Memory B cell (primary cell): ENCODE measurements around the gene ARHGEF38.

ENCODE experiments used
- ATAC-seq: fragments of 150-1000 bp; cut with Tn5 transposase; 2 replicates; pipeline ENCODE4 v1.10.0; 2021; ENCODE audit warnings: low read depth, mild to moderate bottlenecking, moderate library complexity
- DNase-seq, 2 donors: peaks; one replicate each; pipeline ENCODE4 v3.0.0; 2022; ENCODE audit warnings: low spot score in 2 of 2
- H3K27ac Mint-ChIP-seq: one replicate; pipeline ENCODE4 v1.8.0; 2022; ENCODE audit warnings: mild to moderate bottlenecking, moderate library complexity, mixed read lengths
- H3K27me3 Mint-ChIP-seq: one replicate; pipeline ENCODE4 v1.8.0; 2022; ENCODE audit warnings: mixed read lengths
- H3K36me3 Mint-ChIP-seq: one replicate; pipeline ENCODE4 v1.8.0; 2022; ENCODE audit warnings: mild to moderate bottlenecking, mixed read lengths
- H3K4me1 Mint-ChIP-seq: one replicate; pipeline ENCODE4 v1.8.0; 2022; ENCODE audit warnings: mixed read lengths
- H3K4me3 Mint-ChIP-seq: one replicate; pipeline ENCODE4 v1.8.0; 2022; ENCODE audit warnings: mild to moderate bottlenecking, moderate library complexity, mixed read lengths
- H3K9me3 Mint-ChIP-seq: one replicate; pipeline ENCODE4 v1.8.0; 2022; ENCODE audit warnings: mixed read lengths

Gene ARHGEF38

DNA sequence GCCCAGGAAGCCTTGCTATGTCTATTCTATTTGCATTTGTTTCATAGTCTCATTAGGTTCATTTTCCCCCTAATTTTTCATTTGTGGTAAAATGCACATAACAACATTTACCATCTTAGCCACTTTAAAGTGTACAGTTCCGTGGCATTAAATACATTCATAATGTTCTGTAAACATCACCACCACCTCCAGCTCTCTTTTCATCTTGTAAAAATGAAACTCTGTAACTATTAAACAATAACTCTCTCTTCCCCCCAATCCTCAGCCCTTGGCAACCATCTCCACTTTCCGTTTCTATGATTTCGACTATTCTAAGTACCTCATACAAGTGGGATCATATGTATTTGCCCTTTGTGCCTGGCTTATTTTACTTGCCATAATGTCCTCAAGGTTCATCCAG lies 19.9 kb downstream of the ARHGEF38 start:
- no peaks in the 10 kb centered on the region for H3K4me1 Mint-ChIP-seq
- H3K36me3 Mint-ChIP-seq = no peaks in the 10 kb centered on the region
- H3K9me3 Mint-ChIP-seq = no peaks in the 10 kb centered on the region
- H3K27ac Mint-ChIP-seq = no peak overlapping the region
- DNase-seq = no peak
- no peak overlapping the region for H3K4me3 Mint-ChIP-seq
- H3K27me3 Mint-ChIP-seq = no peaks in the 10 kb centered on the region
- ATAC-seq = no peak

DNA sequence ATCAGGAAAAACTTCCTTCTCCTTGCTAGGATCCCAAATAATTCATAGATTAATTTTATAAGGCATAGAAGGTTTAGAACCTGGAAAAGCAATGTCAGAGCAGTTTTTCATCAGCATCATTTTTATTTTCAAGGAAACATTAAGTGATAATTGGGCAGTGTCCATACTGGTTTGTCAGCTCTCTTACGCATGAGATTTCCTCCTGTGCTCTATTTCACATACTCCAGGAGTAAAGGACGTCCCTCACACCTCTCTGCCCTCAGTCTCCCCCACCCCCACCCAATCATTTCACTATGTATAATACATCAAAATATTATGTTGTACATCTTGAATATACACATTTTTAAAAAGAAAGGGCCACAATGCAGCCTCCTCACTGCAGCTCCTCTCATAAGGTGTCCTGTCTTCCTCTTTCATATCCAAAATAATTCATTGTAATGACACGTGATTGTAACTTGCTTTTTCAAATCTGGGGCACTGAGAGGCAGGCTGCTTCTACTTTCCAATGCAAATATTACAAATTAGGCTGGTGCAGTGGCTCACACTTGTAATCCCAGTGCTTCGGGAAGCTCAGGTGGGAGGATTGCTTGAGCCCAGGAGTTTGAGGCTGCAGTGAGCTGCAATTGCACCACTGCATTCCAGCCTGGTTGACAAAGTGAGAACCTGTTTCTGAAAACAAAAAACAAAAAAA lies 34.4 kb downstream of the ARHGEF38 start:
- H3K4me3 Mint-ChIP-seq = no peak overlapping the region
- no peaks in the 10 kb centered on the region for H3K36me3 Mint-ChIP-seq
- H3K27ac Mint-ChIP-seq = no peak overlapping the region
- H3K9me3 Mint-ChIP-seq = no peaks in the 10 kb centered on the region
- H3K27me3 Mint-ChIP-seq = peaks cover 2% of the 10 kb centered on the region
- no peaks in the 10 kb centered on the region for H3K4me1 Mint-ChIP-seq
- DNase-seq (no peak), ATAC-seq (no peak)

DNA sequence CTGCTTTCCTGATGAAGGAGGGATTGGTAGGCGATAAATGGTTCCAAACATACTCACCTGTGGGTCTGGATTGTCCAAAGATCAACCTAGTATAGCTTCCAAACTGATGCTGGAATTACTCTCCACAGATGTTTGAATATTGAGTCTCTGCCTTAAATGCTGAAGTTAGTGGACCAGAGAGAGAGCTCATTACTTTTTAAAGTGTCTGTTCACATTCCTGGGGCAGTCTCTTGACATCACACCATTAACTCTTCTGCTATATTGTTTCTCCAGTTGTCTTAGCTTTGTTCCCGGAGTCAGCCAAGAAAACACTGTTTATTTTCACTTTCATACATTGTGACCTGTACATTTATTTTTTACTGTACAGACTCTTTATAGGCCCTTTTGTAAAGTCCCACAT lies 35.4 kb downstream of the ARHGEF38 start:
- Mint-ChIP-seq H3K4me3 (no peak overlapping the region), H3K9me3 (no peaks in the 10 kb centered on the region), H3K27ac (no peak overlapping the region), H3K4me1 (no peaks in the 10 kb centered on the region), H3K27me3 (peaks cover 2% of the 10 kb centered on the region), H3K36me3 (no peaks in the 10 kb centered on the region)
- ATAC-seq (no peak), DNase-seq (no peak)

DNA sequence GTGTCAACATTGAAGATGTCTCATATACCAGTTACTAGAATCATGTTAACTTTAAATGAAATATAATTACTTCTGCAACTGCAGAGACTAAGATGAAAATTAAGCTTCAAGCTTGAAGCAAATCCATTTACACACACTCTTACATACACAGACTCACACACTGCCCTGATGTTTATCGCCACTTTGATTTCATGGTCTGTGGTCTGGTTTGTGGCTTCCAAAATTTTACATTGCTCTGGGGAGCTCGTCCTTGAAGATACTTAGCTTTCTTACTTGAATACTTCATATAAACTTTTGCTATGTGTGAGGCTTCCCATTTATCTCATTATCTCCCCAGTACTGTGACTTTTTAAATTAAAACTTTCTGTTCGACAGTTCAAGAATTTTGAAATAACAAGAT lies 35.8 kb downstream of the ARHGEF38 start:
- DNase-seq (no peak), ATAC-seq (no peak)
- Mint-ChIP-seq H3K4me1 (no peaks in the 10 kb centered on the region), H3K27me3 (peaks cover 2% of the 10 kb centered on the region), H3K27ac (no peak overlapping the region), H3K4me3 (no peak overlapping the region), H3K36me3 (no peaks in the 10 kb centered on the region), H3K9me3 (no peaks in the 10 kb centered on the region)

DNA sequence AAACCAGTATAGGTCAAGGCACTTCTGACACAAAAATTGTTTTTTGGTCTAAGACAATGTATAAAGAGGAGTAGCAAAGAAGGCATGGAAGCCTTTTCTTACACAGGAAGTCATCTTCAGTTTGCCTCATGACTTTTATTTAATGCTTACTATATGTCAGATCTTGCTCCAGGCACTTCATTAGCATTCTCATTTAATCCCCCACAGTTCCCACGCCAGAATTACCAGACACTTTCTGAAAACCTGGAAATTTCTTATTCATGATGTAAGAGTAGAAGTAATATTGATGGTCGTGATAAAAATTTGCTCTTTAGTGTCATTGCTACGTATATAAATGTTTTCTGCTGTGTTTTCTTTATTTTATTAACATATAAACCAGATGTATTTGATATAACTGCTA lies 39.2 kb downstream of the ARHGEF38 start:
- H3K36me3 Mint-ChIP-seq = no peaks in the 10 kb centered on the region
- ATAC-seq = no peak
- H3K4me3 Mint-ChIP-seq = no peak overlapping the region
- DNase-seq = no peak
- no peak overlapping the region for H3K27ac Mint-ChIP-seq
- H3K9me3 Mint-ChIP-seq = no peaks in the 10 kb centered on the region
- H3K27me3 Mint-ChIP-seq = peaks cover 2% of the 10 kb centered on the region
- H3K4me1 Mint-ChIP-seq = peaks cover 5% of the 10 kb centered on the region

DNA sequence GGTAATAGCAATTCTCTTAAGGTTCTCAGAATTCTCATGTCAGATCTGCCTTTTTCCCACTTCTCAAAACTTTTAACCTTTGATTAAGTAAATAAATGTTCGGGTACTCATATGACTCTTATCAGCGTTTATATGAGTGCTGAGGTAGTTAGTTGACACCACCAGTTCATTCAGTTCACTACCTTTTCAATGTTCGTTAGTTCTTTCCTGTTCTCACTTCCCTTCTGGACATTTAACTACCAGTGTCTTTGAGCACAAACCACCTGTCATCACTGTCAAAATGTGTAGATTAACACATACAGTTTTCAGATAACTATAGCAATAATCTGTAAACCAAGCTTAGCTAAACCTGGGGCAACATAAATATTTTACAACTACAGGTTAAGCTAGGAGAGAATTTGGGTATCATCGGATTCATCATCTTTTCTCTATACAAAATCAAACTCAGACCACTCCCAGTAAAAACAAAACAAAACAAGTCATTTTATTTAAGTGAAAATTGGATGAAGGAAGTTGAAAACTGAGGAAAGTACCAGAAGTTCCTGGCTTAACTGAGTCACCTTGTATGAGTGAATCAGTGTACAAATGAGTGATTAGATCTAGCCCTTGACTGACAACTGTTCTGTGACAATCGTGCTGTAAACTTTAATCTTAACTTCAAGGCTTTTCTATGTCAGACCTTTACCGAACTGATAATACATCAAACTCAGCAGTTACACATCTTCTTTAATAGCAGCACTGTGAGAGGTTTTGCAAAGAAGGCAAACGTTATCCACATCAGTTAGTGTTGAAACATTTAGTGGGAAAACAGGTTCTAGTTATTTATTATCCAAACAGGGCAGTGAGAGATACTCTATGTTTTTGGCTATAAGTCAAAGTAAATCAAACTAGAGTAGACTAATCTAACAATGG lies 41.9 kb downstream of the ARHGEF38 start:
- DNase-seq (no peak), ATAC-seq (peak; percentile 45)
- peak overlapping the region; percentile 7 for H3K27ac Mint-ChIP-seq
- peaks cover 5% of the 10 kb centered on the region for H3K4me1 Mint-ChIP-seq
- no peaks in the 10 kb centered on the region for H3K9me3 Mint-ChIP-seq
- H3K4me3 Mint-ChIP-seq = no peak overlapping the region
- no peaks in the 10 kb centered on the region for H3K36me3 Mint-ChIP-seq
- peaks cover 5% of the 10 kb centered on the region for H3K27me3 Mint-ChIP-seq

DNA sequence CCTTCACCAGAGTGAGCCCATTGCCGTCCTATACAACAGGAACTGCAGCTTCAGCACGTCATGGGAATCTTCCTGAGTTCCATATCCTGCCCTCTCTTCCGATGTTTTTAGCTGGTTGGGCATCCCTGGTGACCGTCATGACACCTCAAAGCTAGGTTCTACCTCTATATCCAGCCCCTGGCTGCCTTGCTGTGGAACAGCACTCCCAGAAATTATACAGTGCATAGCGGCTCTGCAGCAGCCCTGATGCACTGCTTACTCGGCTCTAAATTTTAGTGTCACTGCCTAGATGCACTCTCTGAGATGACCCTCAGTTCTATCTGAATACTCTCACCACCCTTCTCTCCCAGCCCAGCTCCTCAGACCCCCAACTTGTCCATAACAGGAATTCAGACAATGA lies 44.3 kb downstream of the ARHGEF38 start:
- H3K27ac Mint-ChIP-seq = no peak overlapping the region
- no peak for ATAC-seq
- H3K36me3 Mint-ChIP-seq = no peaks in the 10 kb centered on the region
- H3K4me1 Mint-ChIP-seq = peaks cover 5% of the 10 kb centered on the region
- peaks cover 5% of the 10 kb centered on the region for H3K27me3 Mint-ChIP-seq
- DNase-seq = no peak
- no peak overlapping the region for H3K4me3 Mint-ChIP-seq
- H3K9me3 Mint-ChIP-seq = no peaks in the 10 kb centered on the region

DNA sequence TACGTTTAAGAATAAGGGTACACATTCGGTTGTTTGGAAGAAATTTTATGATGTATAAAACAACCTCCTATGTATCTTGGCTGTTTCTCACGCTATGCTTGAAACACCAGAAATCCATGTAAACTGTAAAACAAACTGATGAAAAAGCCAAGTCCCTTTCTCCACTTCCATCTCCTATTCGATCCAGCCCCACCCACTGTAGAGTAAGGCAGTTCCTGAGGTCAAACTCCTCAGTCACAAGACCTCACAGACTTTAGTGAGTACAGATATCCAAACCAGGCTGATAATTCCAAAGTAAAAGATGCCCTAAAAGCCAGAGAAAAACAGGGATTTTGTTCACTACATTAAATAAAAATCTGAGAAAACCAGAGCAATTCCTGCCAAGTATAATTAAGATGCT lies 45.6 kb downstream of the ARHGEF38 start:
- Mint-ChIP-seq H3K27ac (no peak overlapping the region), H3K36me3 (no peaks in the 10 kb centered on the region)

DNA sequence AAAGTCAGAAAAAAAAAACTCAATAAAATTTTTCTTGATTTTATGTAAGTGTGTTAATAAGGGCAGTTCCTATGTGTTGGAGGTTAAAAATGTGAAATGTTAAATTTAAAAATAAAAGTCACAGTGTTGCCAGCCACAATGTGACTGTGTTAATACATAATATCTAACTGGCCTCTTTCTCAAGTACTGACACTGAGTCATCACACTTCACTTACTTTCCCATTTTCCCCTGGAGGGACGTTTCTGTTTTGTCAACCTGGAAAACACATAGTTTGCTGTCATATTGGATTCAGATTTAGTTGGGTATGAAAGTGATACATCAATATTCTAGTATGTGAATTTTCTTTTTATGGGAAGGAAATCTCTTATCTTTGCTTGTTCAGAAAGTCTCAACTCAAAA lies 46.4 kb downstream of the ARHGEF38 start:
- H3K4me1 Mint-ChIP-seq = peaks cover 5% of the 10 kb centered on the region
- no peak overlapping the region for H3K27ac Mint-ChIP-seq
- H3K4me3 Mint-ChIP-seq = no peak overlapping the region
- peaks cover 5% of the 10 kb centered on the region for H3K27me3 Mint-ChIP-seq
- H3K9me3 Mint-ChIP-seq = no peaks in the 10 kb centered on the region
- DNase-seq (no peak), ATAC-seq (no peak)
- no peaks in the 10 kb centered on the region for H3K36me3 Mint-ChIP-seq

More for the DNA sequence above, 45.6 kb downstream of the ARHGEF38 start:
- Mint-ChIP-seq H3K27me3 (peaks cover 5% of the 10 kb centered on the region), H3K9me3 (no peaks in the 10 kb centered on the region), H3K4me3 (no peak overlapping the region), H3K4me1 (peaks cover 5% of the 10 kb centered on the region)
- ATAC-seq = no peak
- DNase-seq = no peak

DNA sequence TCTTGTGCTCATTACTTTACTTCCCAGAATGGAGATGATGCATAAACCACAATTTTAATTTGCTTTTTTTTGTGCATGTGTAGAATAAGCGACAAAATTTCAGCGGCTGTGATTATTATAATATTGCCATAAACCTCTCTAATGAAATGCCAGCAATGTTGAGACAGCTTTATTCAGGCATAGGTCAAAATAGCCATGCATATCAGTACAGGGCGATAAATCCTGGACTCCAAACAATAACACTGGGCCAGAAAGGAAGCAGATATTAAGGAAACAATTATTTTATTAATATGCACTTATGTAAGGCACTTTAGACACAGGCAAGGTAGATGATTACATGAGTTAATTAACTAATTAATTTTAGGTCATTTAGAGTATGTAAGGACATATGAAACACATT lies 47.1 kb downstream of the ARHGEF38 start:
- no peak overlapping the region for H3K4me3 Mint-ChIP-seq
- DNase-seq = no peak
- no peaks in the 10 kb centered on the region for H3K9me3 Mint-ChIP-seq
- H3K4me1 Mint-ChIP-seq = no peaks in the 10 kb centered on the region
- no peaks in the 10 kb centered on the region for H3K36me3 Mint-ChIP-seq
- ATAC-seq = no peak
- no peak overlapping the region for H3K27ac Mint-ChIP-seq
- peaks cover 5% of the 10 kb centered on the region for H3K27me3 Mint-ChIP-seq

DNA sequence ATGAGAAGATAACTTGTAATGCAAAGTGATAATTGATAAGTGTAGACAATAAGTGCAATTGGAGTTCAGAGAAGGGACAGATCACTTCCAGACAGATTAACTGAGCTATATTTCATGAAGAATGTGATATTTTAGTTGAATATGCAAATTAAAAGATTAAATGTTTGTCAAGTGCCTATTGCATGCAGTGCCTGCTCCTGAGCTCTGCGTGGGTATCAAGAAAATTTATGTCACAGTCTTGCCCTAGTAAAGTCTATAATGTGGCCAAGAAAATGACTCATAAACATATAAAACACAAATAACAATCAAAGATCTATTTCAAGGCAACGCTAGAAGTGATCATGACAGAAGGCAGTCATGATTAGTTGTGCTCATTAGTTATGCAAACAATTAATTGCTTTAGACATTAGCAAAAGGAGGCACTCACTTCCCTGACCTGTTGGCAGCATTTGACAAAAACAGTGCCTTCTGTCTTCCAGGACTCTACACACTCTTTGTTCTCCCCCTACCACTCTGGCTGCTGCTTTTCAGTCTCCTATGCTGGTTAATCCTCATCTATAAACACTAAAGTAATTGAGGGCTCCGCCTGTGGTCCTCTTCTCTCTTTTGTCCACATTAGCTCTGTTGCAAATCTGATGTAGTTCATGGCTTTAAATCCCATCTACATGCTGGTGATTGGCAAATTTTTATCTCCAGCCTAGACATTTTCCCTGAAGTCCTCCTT lies 47.7 kb downstream of the ARHGEF38 start:
- Mint-ChIP-seq H3K9me3 (no peaks in the 10 kb centered on the region), H3K27ac (no peak overlapping the region), H3K4me3 (no peak overlapping the region), H3K4me1 (no peaks in the 10 kb centered on the region), H3K27me3 (peaks cover 5% of the 10 kb centered on the region), H3K36me3 (no peaks in the 10 kb centered on the region)
- DNase-seq (no peak), ATAC-seq (no peak)

DNA sequence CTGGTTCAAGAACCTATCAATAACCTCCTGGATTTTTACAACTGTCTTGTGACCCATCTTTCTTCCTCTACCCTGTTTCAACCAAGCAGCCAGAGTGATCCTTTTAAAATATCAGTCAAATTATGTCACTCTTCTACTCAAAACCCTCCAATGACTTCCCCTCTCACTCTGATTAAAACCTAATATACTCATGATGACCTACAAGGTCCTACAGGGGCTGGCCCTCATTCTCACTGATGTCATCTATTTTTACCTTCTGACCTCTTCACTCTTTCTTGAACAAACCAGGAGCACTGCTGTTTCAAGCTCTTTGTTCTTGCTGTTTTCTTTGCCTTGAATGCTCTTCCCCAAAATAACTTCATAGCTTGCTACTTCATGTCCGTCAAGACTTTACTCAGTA lies 48.5 kb downstream of the ARHGEF38 start:
- DNase-seq = no peak
- ATAC-seq = no peak
- Mint-ChIP-seq H3K36me3 (no peaks in the 10 kb centered on the region), H3K27ac (no peak overlapping the region), H3K9me3 (no peaks in the 10 kb centered on the region), H3K27me3 (peaks cover 5% of the 10 kb centered on the region), H3K4me1 (no peaks in the 10 kb centered on the region), H3K4me3 (no peak overlapping the region)

DNA sequence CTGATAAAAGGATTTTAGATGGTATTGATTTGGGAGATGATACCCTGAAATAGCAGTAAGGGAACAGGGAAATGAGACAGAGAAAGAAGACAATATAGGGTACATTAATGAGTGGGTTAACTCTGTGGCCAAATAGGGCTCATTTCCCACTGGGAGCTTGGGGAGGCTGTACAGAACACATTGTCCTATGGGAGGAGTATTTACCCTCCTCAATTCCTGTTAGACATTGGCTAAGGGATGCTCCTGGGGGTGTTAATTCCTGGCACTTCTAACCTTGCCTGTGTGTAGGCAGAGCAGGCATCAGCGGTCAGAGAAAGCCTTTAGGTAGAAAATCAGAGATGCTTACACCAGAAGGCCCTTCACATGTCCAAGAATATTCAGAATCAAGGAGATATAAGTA lies 49.0 kb downstream of the ARHGEF38 start:
- Mint-ChIP-seq H3K36me3 (no peaks in the 10 kb centered on the region), H3K9me3 (no peaks in the 10 kb centered on the region)

DNA sequence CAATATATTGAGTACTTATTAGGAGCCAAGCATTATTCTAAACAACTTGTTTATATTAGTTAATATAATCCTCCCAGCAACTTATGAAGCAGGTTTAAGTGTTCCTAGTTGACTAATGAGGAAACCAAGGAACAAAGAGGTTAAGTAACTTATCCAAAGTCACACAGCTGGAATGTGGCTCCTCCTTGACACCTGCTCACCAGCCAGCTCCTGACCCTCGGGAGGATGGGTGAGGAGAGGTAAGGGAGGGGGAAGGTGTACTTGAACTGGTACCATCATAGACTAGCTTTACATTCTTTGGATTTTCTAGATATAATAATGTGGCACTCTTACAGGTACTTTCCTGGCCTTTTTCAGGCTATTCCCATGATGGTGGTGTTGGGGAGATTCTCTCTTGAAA lies 50.7 kb downstream of the ARHGEF38 start:
- DNase-seq (no peak), ATAC-seq (no peak)
- Mint-ChIP-seq H3K27ac (no peak overlapping the region), H3K9me3 (no peaks in the 10 kb centered on the region), H3K36me3 (no peaks in the 10 kb centered on the region), H3K27me3 (no peaks in the 10 kb centered on the region), H3K4me3 (no peak overlapping the region), H3K4me1 (no peaks in the 10 kb centered on the region)

More for the DNA sequence above, 49.0 kb downstream of the ARHGEF38 start:
- no peak overlapping the region for H3K27ac Mint-ChIP-seq
- ATAC-seq (no peak), DNase-seq (no peak)
- peaks cover 4% of the 10 kb centered on the region for H3K27me3 Mint-ChIP-seq
- H3K4me1 Mint-ChIP-seq = no peaks in the 10 kb centered on the region
- H3K4me3 Mint-ChIP-seq = no peak overlapping the region
